H1 (cell line): ENCODE data around the gene COL26A1. TPM values are rescaled to one million over a fixed set of nuclear protein-coding genes. Genes with fewer than 3 reads are reported as not detected.

Experiments used
- polyA plus RNA-seq, 7 experiments: library from polyadenylated mRNA; depleted of rRNA in 3 of 7; stranded (reverse) in 5 of 7; unstranded in 2 of 7; fragments of >200 nt in 5 of 7; fragments of 200-250 nt in 2 of 7; gene quantifications; 1 replicate in 5 of 7; 2 replicates in 1 of 7; 4 replicates in 1 of 7; pipeline versions ENCODE4 v1.2.1 to v1.2.3, GENCODE V29; 2011 to 2013; ENCODE audit warnings: missing spikeins in 2 of 7, mixed read lengths in 2 of 7
- total RNA-seq: library from RNA; stranded (reverse); fragmentation: NEBNext Ultra II Directional; extraction: Animal tissue kit (Norgen Biotek cat#: 25700); gene quantifications from 2 replicates; pipeline ENCODE4 v1.2.1, GENCODE V29; 2021
- TF ChIP-seq, protein P1 (sequence below), 3 experiments: IDR thresholded peaks; 1 replicate in 2 of 3; 2 replicates in 1 of 3; pipeline versions ENCODE4 v1.5.1 to v1.6.1; 2011; ENCODE audit warnings: low read length in 3 of 3, mild to moderate bottlenecking in 3 of 3, inconsistent platforms in 2 of 3, low read depth in 1 of 3, moderate library complexity in 1 of 3; ENCODE audit not compliant: insufficient read depth in 1 of 3; ENCODE audit errors: control extremely low read depth in 1 of 3

The COL26A1 gene
- total and polyA plus RNA-seq, 2 of the 8 experiments (the other 6 are each of a cell fraction or from before 2014, with no cell fraction given): 51.1 to 68.8 TPM

GRCh38 chr7:101374990-101375389 lies 12.3 kb downstream of the COL26A1 start (continued):
- TF ChIP-seq, protein P1, sequence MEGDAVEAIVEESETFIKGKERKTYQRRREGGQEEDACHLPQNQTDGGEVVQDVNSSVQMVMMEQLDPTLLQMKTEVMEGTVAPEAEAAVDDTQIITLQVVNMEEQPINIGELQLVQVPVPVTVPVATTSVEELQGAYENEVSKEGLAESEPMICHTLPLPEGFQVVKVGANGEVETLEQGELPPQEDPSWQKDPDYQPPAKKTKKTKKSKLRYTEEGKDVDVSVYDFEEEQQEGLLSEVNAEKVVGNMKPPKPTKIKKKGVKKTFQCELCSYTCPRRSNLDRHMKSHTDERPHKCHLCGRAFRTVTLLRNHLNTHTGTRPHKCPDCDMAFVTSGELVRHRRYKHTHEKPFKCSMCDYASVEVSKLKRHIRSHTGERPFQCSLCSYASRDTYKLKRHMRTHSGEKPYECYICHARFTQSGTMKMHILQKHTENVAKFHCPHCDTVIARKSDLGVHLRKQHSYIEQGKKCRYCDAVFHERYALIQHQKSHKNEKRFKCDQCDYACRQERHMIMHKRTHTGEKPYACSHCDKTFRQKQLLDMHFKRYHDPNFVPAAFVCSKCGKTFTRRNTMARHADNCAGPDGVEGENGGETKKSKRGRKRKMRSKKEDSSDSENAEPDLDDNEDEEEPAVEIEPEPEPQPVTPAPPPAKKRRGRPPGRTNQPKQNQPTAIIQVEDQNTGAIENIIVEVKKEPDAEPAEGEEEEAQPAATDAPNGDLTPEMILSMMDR (IDR thresholded peaks at IDR 0.05; ENCODE audit: control extremely low read depth in 1 of 3, insufficient read depth in 1 of 3, low read depth in 1 of 3, low read length in 3 of 3): no peak
